ENCODE data around the gene KHDRBS1.

DNA sequence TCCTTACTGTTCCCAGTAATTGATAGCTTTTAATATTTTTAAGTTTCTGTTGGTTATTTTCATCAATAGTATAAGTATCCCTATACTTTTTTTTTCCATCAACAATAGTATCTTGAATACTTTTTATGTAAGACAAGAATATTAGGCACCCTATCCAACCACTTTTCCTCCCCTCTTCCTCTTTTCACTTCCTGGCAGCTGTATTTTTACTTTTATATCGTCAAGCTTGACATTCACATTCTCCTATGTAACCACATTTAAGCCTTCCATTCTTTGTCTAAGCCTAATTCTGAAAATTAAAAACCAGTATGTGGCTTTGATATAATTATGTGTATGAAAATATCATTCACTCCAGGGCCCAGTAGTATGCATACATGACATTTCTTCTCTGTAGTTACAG is 68.4 kb downstream of the KHDRBS1 start:
- TF ChIP-seq, protein P1, sequence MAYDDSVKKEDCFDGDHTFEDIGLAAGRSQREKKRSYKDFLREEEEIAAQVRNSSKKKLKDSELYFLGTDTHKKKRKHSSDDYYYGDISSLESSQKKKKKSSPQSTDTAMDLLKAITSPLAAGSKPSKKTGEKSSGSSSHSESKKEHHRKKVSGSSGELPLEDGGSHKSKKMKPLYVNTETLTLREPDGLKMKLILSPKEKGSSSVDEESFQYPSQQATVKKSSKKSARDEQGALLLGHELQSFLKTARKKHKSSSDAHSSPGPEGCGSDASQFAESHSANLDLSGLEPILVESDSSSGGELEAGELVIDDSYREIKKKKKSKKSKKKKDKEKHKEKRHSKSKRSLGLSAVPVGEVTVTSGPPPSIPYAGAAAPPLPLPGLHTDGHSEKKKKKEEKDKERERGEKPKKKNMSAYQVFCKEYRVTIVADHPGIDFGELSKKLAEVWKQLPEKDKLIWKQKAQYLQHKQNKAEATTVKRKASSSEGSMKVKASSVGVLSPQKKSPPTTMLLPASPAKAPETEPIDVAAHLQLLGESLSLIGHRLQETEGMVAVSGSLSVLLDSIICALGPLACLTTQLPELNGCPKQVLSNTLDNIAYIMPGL (CRISPR knock-in tag; IDR thresholded peaks at IDR 0.05): no peak
- TF ChIP-seq, protein P2, sequence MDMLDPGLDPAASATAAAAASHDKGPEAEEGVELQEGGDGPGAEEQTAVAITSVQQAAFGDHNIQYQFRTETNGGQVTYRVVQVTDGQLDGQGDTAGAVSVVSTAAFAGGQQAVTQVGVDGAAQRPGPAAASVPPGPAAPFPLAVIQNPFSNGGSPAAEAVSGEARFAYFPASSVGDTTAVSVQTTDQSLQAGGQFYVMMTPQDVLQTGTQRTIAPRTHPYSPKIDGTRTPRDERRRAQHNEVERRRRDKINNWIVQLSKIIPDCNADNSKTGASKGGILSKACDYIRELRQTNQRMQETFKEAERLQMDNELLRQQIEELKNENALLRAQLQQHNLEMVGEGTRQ (CRISPR knock-in tag; IDR thresholded peaks at IDR 0.05): no peak

Data from K562 (cell line).